Right kidney (tissue), 9 donors: Measurements from ENCODE around the gene BFSP2.

ENCODE experiments used
- DNase-seq: peaks from one replicate; pipeline ENCODE4 v3.0.0-alpha.2; 2016
- long read RNA-seq, 8 donors: transcript quantifications; one replicate each; lab custom pipeline, GENCODE V29; 2026

BFSP2 gene
- long read RNA-seq, donor 1, result 0 reads
- long read RNA-seq, donor 2, result 0 reads
- long read RNA-seq, donor 3, result 0 reads
- long read RNA-seq, donor 4, result 0 reads
- long read RNA-seq, donor 5, result 0 reads
- long read RNA-seq, donor 6, result 0 reads
- long read RNA-seq, donor 7, result 0 reads
- long read RNA-seq, donor 8, result 0 reads

- no peak for DNase-seq
These were observed at the start of gene BFSP2 for GRCh38 chr3:133400006-133400515. BFSP2 (plus strand) TSS chr3:133400056; CDS start chr3:133400084, 28 bp downstream.

- no peak for DNase-seq
These were observed 45.1 kb upstream of the BFSP2 start for GRCh38 chr3:133354721-133355120.

- no peak for DNase-seq
These were observed 39.4 kb upstream of the BFSP2 start for GRCh38 chr3:133360476-133360875.

GRCh38 chr3:133361011-133361410 is 38.8 kb upstream of the BFSP2 start:
- DNase-seq, result no peak

GRCh38 chr3:133361435-133361834 is 38.4 kb upstream of the BFSP2 start:
- DNase-seq, result no peak

GRCh38 chr3:133362539-133362938 is 37.3 kb upstream of the BFSP2 start:
- no peak for DNase-seq

- no peak for DNase-seq
These were observed 35.2 kb upstream of the BFSP2 start for GRCh38 chr3:133364704-133365103.

- no peak for DNase-seq
These were observed 32.9 kb upstream of the BFSP2 start for GRCh38 chr3:133366921-133367320.

- DNase-seq, result no peak
These were observed 32.5 kb upstream of the BFSP2 start for GRCh38 chr3:133367403-133367802.

- no peak for DNase-seq
These were observed 31.9 kb upstream of the BFSP2 start for GRCh38 chr3:133367956-133368355.

GRCh38 chr3:133368371-133369067 is 31.3 kb upstream of the BFSP2 start:
- no peak for DNase-seq

GRCh38 chr3:133369068-133369440 is 30.8 kb upstream of the BFSP2 start:
- no peak for DNase-seq

GRCh38 chr3:133371181-133371580 is 28.7 kb upstream of the BFSP2 start:
- no peak for DNase-seq

GRCh38 chr3:133371676-133372075 is 28.2 kb upstream of the BFSP2 start:
- no peak for DNase-seq

GRCh38 chr3:133374708-133375402 is 25.0 kb upstream of the BFSP2 start:
- DNase-seq, result no peak

- no peak for DNase-seq
These were observed 24.5 kb upstream of the BFSP2 start for GRCh38 chr3:133375403-133375745.

GRCh38 chr3:133376810-133377209 is 23.0 kb upstream of the BFSP2 start:
- no peak for DNase-seq

GRCh38 chr3:133377396-133377795 is 22.5 kb upstream of the BFSP2 start:
- no peak for DNase-seq

GRCh38 chr3:133379926-133380325 is 19.9 kb upstream of the BFSP2 start:
- no peak for DNase-seq

- no peak for DNase-seq
These were observed 19.2 kb upstream of the BFSP2 start for GRCh38 chr3:133380481-133381225.

- no peak for DNase-seq
These were observed 18.3 kb upstream of the BFSP2 start for GRCh38 chr3:133381346-133382109.

- no peak for DNase-seq
These were observed 16.7 kb upstream of the BFSP2 start for GRCh38 chr3:133383175-133383574.
